Islet precursor cell (in vitro differentiated cells): ENCODE data around the gene RMND5A.
A peak's percentile ranks its signal among the peaks of the same experiment; 100 is the strongest.

ENCODE experiments used
- DNase-seq: peaks from one replicate; pipeline ENCODE4 v3.0.0-alpha.2; 2018

The RMND5A gene

GRCh38 chr2:86794861-86795260 is 74.8 kb downstream of the RMND5A start:
- no peak for DNase-seq

- no peak for DNase-seq
Measured at GRCh38 chr2:86800856-86801567, 80.9 kb downstream of the RMND5A start.

GRCh38 chr2:86806059-86806857 is 86.2 kb downstream of the RMND5A start:
- no peak for DNase-seq

GRCh38 chr2:86807133-86807467 is 87.0 kb downstream of the RMND5A start:
- no peak for DNase-seq

GRCh38 chr2:86807468-86808275 is 87.6 kb downstream of the RMND5A start:
- peak; percentile 83 for DNase-seq

- peak; percentile 97 for DNase-seq
Measured at GRCh38 chr2:86808315-86809161, 88.4 kb downstream of the RMND5A start.

- DNase-seq, result no peak
Measured at GRCh38 chr2:86809481-86810121, 89.5 kb downstream of the RMND5A start.

- DNase-seq, result no peak
Measured at GRCh38 chr2:86815611-86816010, 95.5 kb downstream of the RMND5A start.

GRCh38 chr2:86818114-86818801 is 98.2 kb downstream of the RMND5A start:
- no peak for DNase-seq

GRCh38 chr2:86818957-86819356 is 98.9 kb downstream of the RMND5A start:
- no peak for DNase-seq

- no peak for DNase-seq
Measured at GRCh38 chr2:86821306-86821705, 101.2 kb downstream of the RMND5A start.

- no peak for DNase-seq
Measured at GRCh38 chr2:86821842-86822241, 101.8 kb downstream of the RMND5A start.

GRCh38 chr2:86822668-86823345 is 102.7 kb downstream of the RMND5A start:
- DNase-seq, result no peak

- no peak for DNase-seq
Measured at GRCh38 chr2:86825036-86825692, 105.1 kb downstream of the RMND5A start.

- DNase-seq, result no peak
Measured at GRCh38 chr2:86825693-86826381, 105.7 kb downstream of the RMND5A start.

- no peak for DNase-seq
Measured at GRCh38 chr2:86826951-86827350, 106.9 kb downstream of the RMND5A start.
